B cell (primary cell): Measurements from ENCODE around the gene RAB4A. TPM values are rescaled to one million over a fixed set of nuclear protein-coding genes. Genes with fewer than 3 reads are reported as not detected.

ENCODE experiments used
- ATAC-seq: fragments of 200-7000 bp; cut with Tn5 transposase; one replicate; pipeline ENCODE4 v1.10.0; 2021; ENCODE audit warnings: low read depth, mild to moderate bottlenecking, moderate number of reproducible peaks, moderate library complexity
- CTCF ChIA-PET: fragments of 350-600 bp; sonication (Branson Sonifier 250); formaldehyde crosslinking; loops from one replicate; lab custom pipeline; 2021; ENCODE audit warnings: antibody characterized with exemption, inconsistent platforms; lab: Charles Lee
- POLR2A ChIA-PET: fragments of 350-600 bp; sonication (Branson Sonifier 250); formaldehyde crosslinking; loops from one replicate; lab custom pipeline; 2021; ENCODE audit warnings: antibody characterized with exemption; lab: Charles Lee
- DNase-seq: peaks from one replicate; pipeline ENCODE4 v3.0.0; 2013
- H2AFZ ChIP-seq: 2 replicates; pipeline ENCODE4 v1.6.1; 2012; ENCODE audit warnings: mild to moderate bottlenecking, low read depth, low read length; ENCODE audit not compliant: insufficient read depth, poor library complexity, severe bottlenecking
- H3K27ac ChIP-seq, 2 donors: 1 replicate in 1 of 2; 2 replicates in 1 of 2; pipeline ENCODE4 v1.5.1; 2012 to 2013; ENCODE audit warnings: low read length in 2 of 2, mild to moderate bottlenecking in 2 of 2, moderate library complexity in 1 of 2
- H3K27me3 ChIP-seq, 4 experiments: fragments of 200-600 bp in 1 of 4; sonication (generic) in 1 of 4; replicated peaks in 1 of 4; 1 replicate in 2 of 4; 2 replicates in 2 of 4; pipeline versions ENCODE4 v1.6.1 to v1.7.0; 2013 to 2016; ENCODE audit warnings: low read length in 3 of 4, mild to moderate bottlenecking in 2 of 4, mixed read lengths in 1 of 4, moderate library complexity in 1 of 4; ENCODE audit not compliant: insufficient read depth in 4 of 4, control insufficient read depth in 3 of 4; ENCODE audit errors: control extremely low read depth in 1 of 4
- H3K36me3 ChIP-seq, 2 experiments: replicated peaks in 1 of 2; 1 replicate in 1 of 2; 2 replicates in 1 of 2; pipeline versions ENCODE4 v1.6.1 to v1.7.1; 2013; ENCODE audit warnings: low read length in 1 of 2; ENCODE audit not compliant: insufficient read depth in 2 of 2, control insufficient read depth in 1 of 2; ENCODE audit errors: control extremely low read depth in 1 of 2, extremely low read depth in 1 of 2
- H3K4me1 ChIP-seq, 2 donors: fragments of 200-600 bp in 1 of 2; sonication (generic) in 1 of 2; 1 replicate in 1 of 2; 2 replicates in 1 of 2; pipeline versions ENCODE4 v1.5.1 to v1.6.1; 2013 to 2017; ENCODE audit warnings: low read length in 2 of 2; ENCODE audit not compliant: control insufficient read depth in 2 of 2, insufficient read depth in 2 of 2
- H3K4me2 ChIP-seq: replicated peaks from 2 replicates; pipeline ENCODE3; 2012; ENCODE audit warnings: mild to moderate bottlenecking, low read depth, low read length; ENCODE audit not compliant: poor library complexity, severe bottlenecking
- H3K4me3 ChIP-seq, 5 experiments: fragments of 200-600 bp in 1 of 5; sonication (generic) in 1 of 5; 1 replicate in 3 of 5; 2 replicates in 2 of 5; pipeline versions ENCODE4 v1.5.1 to v1.7.0; 2011 to 2016; ENCODE audit warnings: low read length in 4 of 5, mild to moderate bottlenecking in 4 of 5, low read depth in 2 of 5, control low read depth in 1 of 5, moderate library complexity in 1 of 5; ENCODE audit not compliant: insufficient read depth in 1 of 5; ENCODE audit errors: control extremely low read depth in 1 of 5, extremely low read depth in 1 of 5
- H3K79me2 ChIP-seq: fragments of 200-600 bp; sonication (generic); one replicate; pipeline ENCODE4 v1.6.0; 2016; ENCODE audit warnings: low read length; ENCODE audit not compliant: control insufficient read depth, insufficient read depth
- H3K9ac ChIP-seq: fragments of 200-600 bp; sonication (generic); 2 replicates; pipeline ENCODE4 v1.6.1; 2017; ENCODE audit warnings: mild to moderate bottlenecking, low read length, moderate library complexity
- H3K9me3 ChIP-seq, 3 donors: one replicate each; pipeline versions ENCODE4 v1.6.1 to v1.7.1; 2013; ENCODE audit warnings: low read length in 2 of 3; ENCODE audit not compliant: control insufficient read depth in 2 of 3, insufficient read depth in 1 of 3; ENCODE audit errors: control extremely low read depth in 1 of 3
- H4K20me1 ChIP-seq: 2 replicates; pipeline ENCODE4 v1.6.0; 2012; ENCODE audit warnings: mild to moderate bottlenecking, low read length; ENCODE audit not compliant: insufficient read depth, control insufficient read depth, poor library complexity, severe bottlenecking
- H3K27ac Mint-ChIP-seq: one replicate; pipeline ENCODE4 v1.8.0; 2021; ENCODE audit warnings: mixed read lengths
- H3K27me3 Mint-ChIP-seq: one replicate; pipeline ENCODE4 v1.8.0; 2021; ENCODE audit warnings: mixed read lengths
- H3K4me1 Mint-ChIP-seq: one replicate; pipeline ENCODE4 v1.8.0; 2021; ENCODE audit warnings: mixed read lengths
- H3K4me3 Mint-ChIP-seq: one replicate; pipeline ENCODE4 v1.8.0; 2021; ENCODE audit warnings: mixed read lengths
- H3K9me3 Mint-ChIP-seq: one replicate; pipeline ENCODE4 v1.8.0; 2022; ENCODE audit warnings: mixed read lengths; ENCODE audit not compliant: insufficient read depth
- EZH2 ChIP-seq: IDR thresholded peaks from 2 replicates; pipeline ENCODE4 v1.6.1; 2012; ENCODE audit warnings: borderline replicate concordance, low read depth, mild to moderate bottlenecking, moderate library complexity, low read length; ENCODE audit not compliant: insufficient read depth, poor library complexity, severe bottlenecking
- WGBS: methylation state at CpG from one replicate; pipeline ENCODE4 v1.1.5; 2013; ENCODE audit warnings: missing lambda C conversion rate; ENCODE audit not compliant: insufficient coverage; 5-methylcytosine and 5-hydroxymethylcytosine counted together
- intact Hi-C: fragments of 100-400 bp; cut with micrococcal nuclease; formaldehyde crosslinking; loops from one replicate; pipeline ENCODE4 v1.10.0; 2022
- polyA plus RNA-seq: library from polyadenylated mRNA; depleted of rRNA; stranded (reverse); fragments of >200 nt; gene quantifications from 2 replicates; pipeline ENCODE4 v1.2.3, GENCODE V29; 2012
- total RNA-seq, 2 donors: library from RNA; stranded (reverse); fragments of 120-200 nt in 1 of 2; gene quantifications; 1 replicate in 1 of 2; 2 replicates in 1 of 2; pipeline versions ENCODE4 v1.2.3 to v1.2.4, GENCODE V29; 2013 to 2022
- TF ChIP-seq, protein P1 (sequence below): fragments of 200-600 bp; IDR thresholded peaks from one replicate; pipeline ENCODE4 v1.8.0; 2022; ENCODE audit warnings: antibody characterized with exemption, mild to moderate bottlenecking

RAB4A gene
- total and polyA plus RNA-seq, 2 donors (not counting 1 experiment from before 2014, with no cell fraction given), result 14.7 to 49.7 TPM

DNA sequence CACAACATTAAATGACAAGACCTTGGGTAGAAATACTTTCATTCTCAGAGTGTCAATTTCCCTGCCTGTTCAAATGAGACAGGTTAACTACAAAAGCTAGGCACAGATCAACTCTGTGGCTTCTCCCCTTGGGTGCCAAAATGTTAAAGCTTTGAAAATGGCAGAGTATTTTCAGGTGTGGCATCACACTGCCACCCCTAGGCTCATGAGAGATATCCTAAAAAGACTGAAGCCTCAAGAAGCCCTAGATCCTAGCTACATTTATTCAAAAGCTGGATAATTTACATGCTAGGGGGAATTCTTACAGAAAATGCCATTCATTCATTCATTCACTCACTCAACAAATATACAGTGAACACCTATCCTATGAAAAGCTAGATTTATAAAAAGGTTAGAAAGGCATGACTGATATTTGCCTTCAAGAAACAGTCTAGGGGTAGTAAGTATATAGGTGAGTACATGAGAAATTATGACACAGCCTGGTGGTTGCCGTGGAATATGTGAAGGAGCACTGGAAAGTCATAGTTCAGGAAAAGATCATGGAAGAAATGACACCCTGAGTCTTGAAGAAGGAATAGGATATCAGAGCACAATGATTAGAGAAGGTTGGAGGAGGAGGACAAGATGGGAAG, 15.9 kb upstream of the RAB4A start:
- H3K4me1 ChIP-seq, result peaks cover 12 to 20% of the 10 kb centered on the region in 2 donors

More for the DNA sequence above, 15.9 kb upstream of the RAB4A start:
- Histone ChIP-seq H3K4me3 (no peak overlapping the region), H3K4me2 (no peak overlapping the region), H3K36me3 (no peaks in the 10 kb centered on the region), H2AFZ (no peak overlapping the region), H3K27ac (no peak overlapping the region), H3K9me3 (no peaks in the 10 kb centered on the region), H3K9ac (no peak overlapping the region), H3K27me3 (no peaks in the 10 kb centered on the region), H4K20me1 (no peaks in the 10 kb centered on the region), H3K79me2 (no peaks in the 10 kb centered on the region)
- Mint-ChIP-seq H3K4me1 (peaks cover 17% of the 10 kb centered on the region), H3K4me3 (no peak overlapping the region), H3K9me3 (no peaks in the 10 kb centered on the region), H3K27me3 (peaks cover 3% of the 10 kb centered on the region), H3K27ac (peak overlapping the region; percentile 26)
- TF ChIP-seq, protein P1, sequence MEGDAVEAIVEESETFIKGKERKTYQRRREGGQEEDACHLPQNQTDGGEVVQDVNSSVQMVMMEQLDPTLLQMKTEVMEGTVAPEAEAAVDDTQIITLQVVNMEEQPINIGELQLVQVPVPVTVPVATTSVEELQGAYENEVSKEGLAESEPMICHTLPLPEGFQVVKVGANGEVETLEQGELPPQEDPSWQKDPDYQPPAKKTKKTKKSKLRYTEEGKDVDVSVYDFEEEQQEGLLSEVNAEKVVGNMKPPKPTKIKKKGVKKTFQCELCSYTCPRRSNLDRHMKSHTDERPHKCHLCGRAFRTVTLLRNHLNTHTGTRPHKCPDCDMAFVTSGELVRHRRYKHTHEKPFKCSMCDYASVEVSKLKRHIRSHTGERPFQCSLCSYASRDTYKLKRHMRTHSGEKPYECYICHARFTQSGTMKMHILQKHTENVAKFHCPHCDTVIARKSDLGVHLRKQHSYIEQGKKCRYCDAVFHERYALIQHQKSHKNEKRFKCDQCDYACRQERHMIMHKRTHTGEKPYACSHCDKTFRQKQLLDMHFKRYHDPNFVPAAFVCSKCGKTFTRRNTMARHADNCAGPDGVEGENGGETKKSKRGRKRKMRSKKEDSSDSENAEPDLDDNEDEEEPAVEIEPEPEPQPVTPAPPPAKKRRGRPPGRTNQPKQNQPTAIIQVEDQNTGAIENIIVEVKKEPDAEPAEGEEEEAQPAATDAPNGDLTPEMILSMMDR, result no peak
- no peak for TF ChIP-seq EZH2
- DNase-seq (no peak), ATAC-seq (no peak)
- intact Hi-C loops, result no loop called here
- WGBS, result 75% methylated on average over 1 of the region's 1 CpG
- ChIA-PET CTCF (interaction anchor here (0.7 to 9.4 kb wide), 15 partner anchors 10 to 590 kb away, joined by 3 to 313 read pairs (median 5); partner anchors contain the start of gene NUP133), POLR2A (no interaction called here)
